Heart left ventricle (tissue), 13 donors: ENCODE measurements around the gene AKR1B1.

ENCODE experiments used
- POLR2A ChIP-seq, 2 donors: fragments of 450-650 bp; IDR thresholded peaks; one replicate each; pipeline ENCODE4 v1.6.1; 2017; ENCODE audit warnings: antibody characterized with exemption in 2 of 2, mild to moderate bottlenecking in 2 of 2, moderate library complexity in 2 of 2
- TF ChIP-seq, protein P1 (sequence below), 12 donors: fragments of 200-600 bp; sonication (generic) in 4 of 12; IDR thresholded peaks; one replicate each; pipeline versions ENCODE4 v1.5.0 to v1.8.0; 2018 to 2022; ENCODE audit warnings: antibody characterized with exemption in 12 of 12, mild to moderate bottlenecking in 5 of 12
- donor health status: ischemic (EF 13 %, LVEDD 7.1; RV severe dilation, severe dysfunction).
- donor health status: DM: no; HTN: yes; CAD: no.
- donor health status: DM: no; HTN: no; CAD: no.
- donor health status: ischemic (EF 25% LVEDD 6.9; RV normal size, moderate dysfunction).
- donor health status: ischemic (EF 25% LVEDD 5.7; RV mildly dilated, moderate dysfunction).
- donor health status: ischemic (EF 35%, LVEDD 5.7; RV mildly dilated, moderate dysfunction).
- donor health status: nonischemic (EF 11% LVEDD 7.7; RV severe dilation, severe dysfunction).
- donor health status: DM: yes; HTN: yes; CAD: no.
- donor health status: PGD.
- donor health status: ischemic (EF 29% LVEDD 5.4; RV normal size, mild dysfunction).
- donor health status: nonischemic (EF 23%, LVEDD 6.1; RV moderate dilation, normal function).

DNA sequence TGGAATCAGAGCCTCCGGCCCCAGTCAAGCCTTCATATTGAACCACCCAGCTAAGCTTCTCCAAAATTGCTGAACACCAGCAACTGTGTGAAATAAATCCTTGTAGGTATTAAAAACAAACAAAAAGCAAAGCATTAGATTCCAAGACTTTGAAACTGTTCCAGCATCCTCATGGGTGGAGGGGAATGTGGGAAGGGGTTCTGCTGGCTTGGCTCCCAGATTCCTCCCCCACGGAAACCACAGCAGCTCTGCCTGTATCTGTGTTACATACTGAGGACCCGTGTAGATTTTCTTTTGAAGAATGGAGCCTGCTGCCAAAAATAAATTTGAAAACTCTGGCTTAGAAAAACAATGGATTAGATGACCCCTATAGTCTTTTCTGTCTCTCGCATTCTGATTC, 20.0 kb downstream of the AKR1B1 start:
- no peak for TF ChIP-seq POLR2A (IDR thresholded peaks at IDR 0.05)
- TF ChIP-seq, protein P1, sequence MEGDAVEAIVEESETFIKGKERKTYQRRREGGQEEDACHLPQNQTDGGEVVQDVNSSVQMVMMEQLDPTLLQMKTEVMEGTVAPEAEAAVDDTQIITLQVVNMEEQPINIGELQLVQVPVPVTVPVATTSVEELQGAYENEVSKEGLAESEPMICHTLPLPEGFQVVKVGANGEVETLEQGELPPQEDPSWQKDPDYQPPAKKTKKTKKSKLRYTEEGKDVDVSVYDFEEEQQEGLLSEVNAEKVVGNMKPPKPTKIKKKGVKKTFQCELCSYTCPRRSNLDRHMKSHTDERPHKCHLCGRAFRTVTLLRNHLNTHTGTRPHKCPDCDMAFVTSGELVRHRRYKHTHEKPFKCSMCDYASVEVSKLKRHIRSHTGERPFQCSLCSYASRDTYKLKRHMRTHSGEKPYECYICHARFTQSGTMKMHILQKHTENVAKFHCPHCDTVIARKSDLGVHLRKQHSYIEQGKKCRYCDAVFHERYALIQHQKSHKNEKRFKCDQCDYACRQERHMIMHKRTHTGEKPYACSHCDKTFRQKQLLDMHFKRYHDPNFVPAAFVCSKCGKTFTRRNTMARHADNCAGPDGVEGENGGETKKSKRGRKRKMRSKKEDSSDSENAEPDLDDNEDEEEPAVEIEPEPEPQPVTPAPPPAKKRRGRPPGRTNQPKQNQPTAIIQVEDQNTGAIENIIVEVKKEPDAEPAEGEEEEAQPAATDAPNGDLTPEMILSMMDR (IDR thresholded peaks at IDR 0.05) = no peak
